PC-9 (cell line): ENCODE data around the gene PRICKLE2.

Experiments
- EZH2 ChIP-seq: fragments of 200-600 bp; sonication (generic); IDR thresholded peaks from 2 replicates; pipeline ENCODE4 v1.8.0; 2017; ENCODE audit warnings: antibody characterized with exemption, low read depth
- TF ChIP-seq, protein P1 (sequence below): fragments of 200-600 bp; sonication (generic); conservative IDR thresholded peaks from 2 replicates; pipeline ENCODE4 v1.6.1; 2017; ENCODE audit warnings: mixed run types, antibody characterized with exemption, mild to moderate bottlenecking, moderate library complexity

DNA sequence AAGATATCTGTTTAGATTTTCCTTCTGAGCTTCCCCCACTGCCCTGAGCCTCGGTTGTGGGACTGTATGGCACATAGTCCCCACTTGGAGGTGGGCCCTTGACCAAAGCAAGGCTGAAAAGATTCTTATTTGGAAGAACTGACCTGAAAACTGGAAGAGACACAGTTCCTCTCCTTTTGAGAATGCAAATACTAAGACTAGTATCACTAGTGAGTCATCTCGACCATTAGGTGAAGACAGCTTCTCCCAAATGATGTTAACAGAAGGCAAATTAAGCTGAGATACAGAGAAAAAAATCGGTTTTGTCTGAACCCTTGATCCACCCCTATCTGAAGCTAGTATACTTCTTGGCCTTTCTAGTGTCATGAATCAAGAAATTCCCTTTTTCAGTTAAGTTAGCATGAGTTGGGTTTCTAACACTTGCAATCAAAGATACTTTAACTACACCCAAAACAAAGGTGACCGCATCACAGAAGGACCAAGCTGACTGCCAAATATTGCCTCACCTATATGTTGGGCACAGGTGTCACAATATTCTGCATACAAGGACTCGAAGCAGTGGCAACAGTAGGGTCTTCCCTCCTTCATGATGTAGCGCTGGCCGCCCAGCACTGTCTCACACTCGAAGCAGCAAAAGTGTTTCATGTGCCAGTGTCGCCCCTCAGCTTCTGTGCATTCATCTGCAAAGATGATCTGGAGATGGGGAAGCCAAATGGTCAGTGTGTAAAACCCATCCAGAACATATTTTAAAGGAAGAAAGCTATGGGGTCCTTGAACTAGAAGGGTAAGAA lies 72.4 kb downstream of the PRICKLE2 start:
- TF ChIP-seq EZH2: no peak
- TF ChIP-seq, protein P1, sequence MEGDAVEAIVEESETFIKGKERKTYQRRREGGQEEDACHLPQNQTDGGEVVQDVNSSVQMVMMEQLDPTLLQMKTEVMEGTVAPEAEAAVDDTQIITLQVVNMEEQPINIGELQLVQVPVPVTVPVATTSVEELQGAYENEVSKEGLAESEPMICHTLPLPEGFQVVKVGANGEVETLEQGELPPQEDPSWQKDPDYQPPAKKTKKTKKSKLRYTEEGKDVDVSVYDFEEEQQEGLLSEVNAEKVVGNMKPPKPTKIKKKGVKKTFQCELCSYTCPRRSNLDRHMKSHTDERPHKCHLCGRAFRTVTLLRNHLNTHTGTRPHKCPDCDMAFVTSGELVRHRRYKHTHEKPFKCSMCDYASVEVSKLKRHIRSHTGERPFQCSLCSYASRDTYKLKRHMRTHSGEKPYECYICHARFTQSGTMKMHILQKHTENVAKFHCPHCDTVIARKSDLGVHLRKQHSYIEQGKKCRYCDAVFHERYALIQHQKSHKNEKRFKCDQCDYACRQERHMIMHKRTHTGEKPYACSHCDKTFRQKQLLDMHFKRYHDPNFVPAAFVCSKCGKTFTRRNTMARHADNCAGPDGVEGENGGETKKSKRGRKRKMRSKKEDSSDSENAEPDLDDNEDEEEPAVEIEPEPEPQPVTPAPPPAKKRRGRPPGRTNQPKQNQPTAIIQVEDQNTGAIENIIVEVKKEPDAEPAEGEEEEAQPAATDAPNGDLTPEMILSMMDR: no peak
